BLaER1 (cell line): ENCODE results near the gene SPI1.
A peak's percentile ranks its signal among the peaks of the same experiment; 100 is the strongest.
"Not testable (repeated sequence)": the region's sequence is repeated elsewhere in the genome, so short reads cannot be mapped to it uniquely, and the experiment has no call there.

Source experiments
- H3K27ac ChIP-seq: shearing (Covaris generic); formaldehyde crosslinking; 2 replicates; pipeline ENCODE4 v1.8.1; 2022
- H3K27me3 ChIP-seq: shearing (Covaris generic); formaldehyde crosslinking; 2 replicates; pipeline ENCODE4 v1.8.1; 2022
- H3K36me3 ChIP-seq: shearing (Covaris generic); formaldehyde crosslinking; 2 replicates; pipeline ENCODE4 v1.8.1; 2022
- H3K4me1 ChIP-seq: shearing (Covaris generic); formaldehyde crosslinking; 2 replicates; pipeline ENCODE4 v1.8.1; 2022
- H3K4me2 ChIP-seq: shearing (Covaris generic); formaldehyde crosslinking; 2 replicates; pipeline ENCODE4 v1.8.1; 2022
- H3K4me3 ChIP-seq: shearing (Covaris generic); formaldehyde crosslinking; 2 replicates; pipeline ENCODE4 v1.8.1; 2022
- H3K9ac ChIP-seq: shearing (Covaris generic); formaldehyde crosslinking; 2 replicates; pipeline ENCODE4 v1.8.1; 2022
- H3K9me3 ChIP-seq: shearing (Covaris generic); formaldehyde crosslinking; 2 replicates; pipeline ENCODE4 v1.8.1; 2022
- H4K20me1 ChIP-seq: shearing (Covaris generic); formaldehyde crosslinking; 2 replicates; pipeline ENCODE4 v1.8.1; 2022
- Cebpa-rat ChIP-seq: shearing (Covaris generic); IDR thresholded peaks from 2 replicates; pipeline ENCODE4 v1.8.1; 2022

SPI1 gene

GRCh38 chr11:47327949-47328348, 50.4 kb downstream of the SPI1 start:
- no peak for TF ChIP-seq Cebpa-rat
- peak overlapping the region; percentile 69 for H3K9ac ChIP-seq
- peaks cover 48% of the 10 kb centered on the region for H3K4me1 ChIP-seq
- no peaks in the 10 kb centered on the region for H3K9me3 ChIP-seq
- no peaks in the 10 kb centered on the region for H3K27me3 ChIP-seq
- no peaks in the 10 kb centered on the region for H4K20me1 ChIP-seq
- peak overlapping the region; percentile 78 for H3K4me2 ChIP-seq
- no peak overlapping the region for H3K4me3 ChIP-seq
- peaks cover 34% of the 10 kb centered on the region for H3K36me3 ChIP-seq
- H3K27ac ChIP-seq: peak overlapping the region; percentile 73

- Histone ChIP-seq H3K36me3 (peaks cover 34% of the 10 kb centered on the region), H3K4me2 (peak overlapping the region; percentile 78; the same call in 1 of the 2 replicates), H3K4me1 (peaks cover 48% of the 10 kb centered on the region), H3K9ac (peak overlapping the region; percentile 69; the same call in 1 of the 2 replicates), H3K9me3 (no peaks in the 10 kb centered on the region), H3K27ac (peak overlapping the region; percentile 73; the same call in 1 of the 2 replicates), H3K4me3 (no peak overlapping the region), H3K27me3 (no peaks in the 10 kb centered on the region), H4K20me1 (no peaks in the 10 kb centered on the region)
- TF ChIP-seq Cebpa-rat: no peak
Measured at GRCh38 chr11:47327025-47327424, 51.3 kb downstream of the SPI1 start.

GRCh38 chr11:47326198-47326597, 52.1 kb downstream of the SPI1 start:
- H4K20me1 ChIP-seq: no peaks in the 10 kb centered on the region

GRCh38 chr11:47325271-47326041, 52.9 kb downstream of the SPI1 start:
- Histone ChIP-seq H3K9me3 (no peaks in the 10 kb centered on the region), H3K36me3 (peaks cover 18% of the 10 kb centered on the region), H3K9ac (peak overlapping the region; percentile 43; the same call in 1 of the 2 replicates), H3K27me3 (no peaks in the 10 kb centered on the region), H4K20me1 (no peaks in the 10 kb centered on the region), H3K4me3 (no peak overlapping the region), H3K4me1 (peaks cover 46% of the 10 kb centered on the region), H3K27ac (no peak overlapping the region), H3K4me2 (no peak overlapping the region)
- TF ChIP-seq Cebpa-rat: no peak

More at GRCh38 chr11:47326198-47326597, 52.1 kb downstream of the SPI1 start:
- Histone ChIP-seq H3K9ac (no peak overlapping the region), H3K36me3 (peaks cover 25% of the 10 kb centered on the region), H3K4me1 (peaks cover 48% of the 10 kb centered on the region), H3K27ac (no peak overlapping the region), H3K9me3 (no peaks in the 10 kb centered on the region), H3K4me3 (no peak overlapping the region), H3K4me2 (no peak overlapping the region), H3K27me3 (no peaks in the 10 kb centered on the region)
- no peak for TF ChIP-seq Cebpa-rat

GRCh38 chr11:47324520-47324919, 53.8 kb downstream of the SPI1 start:
- Histone ChIP-seq H3K36me3 (peaks cover 9% of the 10 kb centered on the region), H3K27ac (no peak overlapping the region), H3K27me3 (no peaks in the 10 kb centered on the region), H3K4me1 (peaks cover 37% of the 10 kb centered on the region), H3K9me3 (no peaks in the 10 kb centered on the region), H3K9ac (0 out of 2 replicates have a peak overlapping the region, but pooled peaks have one; percentile 43), H3K4me2 (no peak overlapping the region), H4K20me1 (no peaks in the 10 kb centered on the region), H3K4me3 (no peak overlapping the region)
- no peak for TF ChIP-seq Cebpa-rat

- no peaks in the 10 kb centered on the region for H3K9me3 ChIP-seq
- H3K27ac ChIP-seq: no peak overlapping the region
- no peaks in the 10 kb centered on the region for H3K4me1 ChIP-seq
- H3K36me3 ChIP-seq: peaks cover 55% of the 10 kb centered on the region
- no peaks in the 10 kb centered on the region for H3K27me3 ChIP-seq
- TF ChIP-seq Cebpa-rat: no peak
- no peak overlapping the region for H3K4me3 ChIP-seq
- H4K20me1 ChIP-seq: no peaks in the 10 kb centered on the region
- H3K9ac ChIP-seq: no peak overlapping the region
- no peak overlapping the region for H3K4me2 ChIP-seq
Measured at GRCh38 chr11:47318166-47318565, 60.2 kb downstream of the SPI1 start.

- Histone ChIP-seq H3K4me2 (no peak overlapping the region), H4K20me1 (no peaks in the 10 kb centered on the region), H3K27ac (no peak overlapping the region), H3K36me3 (peaks cover 64% of the 10 kb centered on the region), H3K9me3 (no peaks in the 10 kb centered on the region), H3K4me3 (no peak overlapping the region), H3K9ac (no peak overlapping the region), H3K4me1 (no peaks in the 10 kb centered on the region), H3K27me3 (no peaks in the 10 kb centered on the region)
- TF ChIP-seq Cebpa-rat: no peak
Measured at GRCh38 chr11:47317064-47317828, 61.1 kb downstream of the SPI1 start.

GRCh38 chr11:47316501-47316900, 61.8 kb downstream of the SPI1 start:
- not testable (repeated sequence) for H3K9ac ChIP-seq, H4K20me1 ChIP-seq, H3K27me3 ChIP-seq, H3K4me1 ChIP-seq, H3K9me3 ChIP-seq, H3K4me3 ChIP-seq, H3K4me2 ChIP-seq, H3K27ac ChIP-seq
- H3K36me3 ChIP-seq: peaks cover 71% of the 10 kb centered on the region

GRCh38 chr11:47314992-47315391, 63.4 kb downstream of the SPI1 start:
- H4K20me1 ChIP-seq: no peaks in the 10 kb centered on the region
- H3K4me3 ChIP-seq: no peak overlapping the region
- no peak overlapping the region for H3K4me2 ChIP-seq
- peaks cover 86% of the 10 kb centered on the region for H3K36me3 ChIP-seq
- no peaks in the 10 kb centered on the region for H3K27me3 ChIP-seq
- H3K4me1 ChIP-seq: no peaks in the 10 kb centered on the region
- TF ChIP-seq Cebpa-rat: no peak
- H3K27ac ChIP-seq: no peak overlapping the region
- H3K9me3 ChIP-seq: no peaks in the 10 kb centered on the region
- H3K9ac ChIP-seq: no peak overlapping the region
